Pancreas (tissue), 10 donors: ENCODE measurements around the gene ROBO1. TPM values are rescaled to one million over a fixed set of nuclear protein-coding genes. Genes with fewer than 3 reads are reported as not detected.

Source experiments
- ATAC-seq, 4 donors: fragments of 200-7000 bp; cut with Tn5 transposase; one replicate each; pipeline versions ENCODE4 v1.8.0 to v1.9.1; 2020; ENCODE audit warnings: mild to moderate bottlenecking in 4 of 4, moderate library complexity in 4 of 4
- DNase-seq, 6 donors: peaks; one replicate each; pipeline ENCODE4 v3.0.0-alpha.2; 2020
- FAIRE-seq: peaks from 2 replicates; lab custom pipeline; 2012; peaks lifted over from hg19 to GRCh38; lab: Jason Lieb, UNC
- H3K27ac ChIP-seq, 4 donors: fragments of 200-600 bp; sonication (generic); 1 replicate in 3 of 4; 2 replicates in 1 of 4; pipeline versions ENCODE4 v1.5.0 to v1.8.0; 2020
- H3K27me3 ChIP-seq, 4 donors: fragments of 200-600 bp; one replicate each; pipeline ENCODE4 v1.8.0; 2021
- H3K36me3 ChIP-seq, 3 donors: fragments of 200-600 bp; sonication (generic) in 1 of 3; one replicate each; pipeline versions ENCODE4 v1.5.0 to v1.8.0; 2020 to 2021
- H3K4me1 ChIP-seq, 3 donors: fragments of 200-600 bp; one replicate each; pipeline ENCODE4 v1.8.0; 2021
- H3K4me3 ChIP-seq, 4 donors: fragments of 200-600 bp; sonication (generic) in 2 of 4; one replicate each; pipeline versions ENCODE4 v1.5.0 to v1.8.0; 2020 to 2021
- H3K9me3 ChIP-seq, 4 donors: fragments of 200-600 bp; one replicate each; pipeline ENCODE4 v1.8.0; 2021
- WGBS, 2 donors: extraction: QIAGEN DNeasy Blood & Tissue Kit; methylation state at CpG; one replicate each; pipeline ENCODE4 v1.1.7; 2013; 5-methylcytosine and 5-hydroxymethylcytosine counted together
- intact Hi-C, 3 donors: fragments of 100-400 bp; cut with DNase I; formaldehyde crosslinking; loops; one replicate each; pipeline versions ENCODE4 v1.11.1 to v1.14.2; 2022
- polyA plus RNA-seq, 2 donors: library from polyadenylated mRNA; stranded (reverse); fragments of 200-250 nt; gene quantifications; one replicate each; pipeline ENCODE4 v1.2.3, GENCODE V29; 2013
- total RNA-seq, 6 donors: library from RNA; stranded (reverse); fragmentation: NEBNext Ultra II Directional in 4 of 6; extraction: Animal tissue kit (Norgen Biotek cat#: 25700) in 4 of 6; gene quantifications; one replicate each; pipeline versions ENCODE4 v1.2.1 to v1.2.4, GENCODE V29; 2021 to 2023
- TF ChIP-seq, protein P1 (sequence below), 4 donors: fragments of 200-600 bp; sonication (generic) in 3 of 4; IDR thresholded peaks; one replicate each; pipeline versions ENCODE4 v1.5.0 to v1.8.0; 2021; ENCODE audit warnings: antibody characterized with exemption in 4 of 4
- donor health status: healthy with polysubstance abuse.
- donor health status: DM: no; HTN: no; CAD: no; lungs with moderate emphysema.
- donor health status: DM: no; HTN: no; CAD: no.
- donor health status: control.
- donor health status: control.
- donor health status: Bipolar disorder and iron deficiency.
- donor health status: DM: yes; HTN: yes; CAD: no.
- donor health status: DM: no; HTN: no; CAD: no.
- donor health status: DM: no; HTN: no; CAD: no.
- donor health status: DM: yes; HTN: yes; CAD: no.

Gene ROBO1
- total and polyA plus RNA-seq, 8 donors, result 0.51 to 8.5 (median 2.8) TPM

DNA sequence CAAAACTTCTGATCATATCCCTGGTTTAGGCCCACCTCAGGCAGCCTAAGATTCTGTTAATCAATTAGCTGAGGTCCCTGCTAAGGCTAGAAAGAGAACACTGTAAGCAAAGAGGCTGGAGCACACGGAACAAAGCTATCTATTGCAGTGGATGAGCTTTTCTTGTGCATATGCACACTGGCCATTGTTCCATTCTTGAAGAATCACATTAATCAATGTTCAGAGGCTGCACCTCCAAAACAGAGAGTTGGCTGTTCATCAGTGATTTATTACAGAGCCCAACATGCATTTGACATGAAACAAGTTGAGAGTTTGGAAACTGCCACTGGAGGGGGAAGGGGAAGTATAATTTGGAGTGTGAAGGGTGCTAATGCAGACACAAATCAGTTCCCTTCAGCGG lies 873.0 kb downstream of the ROBO1 start:
- H3K27ac ChIP-seq, result no peak overlapping the region
- FAIRE-seq (no peak), ATAC-seq (no peak), DNase-seq (no peak)
- H3K4me3 ChIP-seq, result no peak overlapping the region
- 44 to 47% methylated on average over 2 of the region's 2 CpGs for WGBS, 2 donors
- no peaks in the 10 kb centered on the region for H3K9me3 ChIP-seq
- intact Hi-C loops, result no loop called here
- no peaks in the 10 kb centered on the region for H3K27me3 ChIP-seq
- TF ChIP-seq, protein P1, sequence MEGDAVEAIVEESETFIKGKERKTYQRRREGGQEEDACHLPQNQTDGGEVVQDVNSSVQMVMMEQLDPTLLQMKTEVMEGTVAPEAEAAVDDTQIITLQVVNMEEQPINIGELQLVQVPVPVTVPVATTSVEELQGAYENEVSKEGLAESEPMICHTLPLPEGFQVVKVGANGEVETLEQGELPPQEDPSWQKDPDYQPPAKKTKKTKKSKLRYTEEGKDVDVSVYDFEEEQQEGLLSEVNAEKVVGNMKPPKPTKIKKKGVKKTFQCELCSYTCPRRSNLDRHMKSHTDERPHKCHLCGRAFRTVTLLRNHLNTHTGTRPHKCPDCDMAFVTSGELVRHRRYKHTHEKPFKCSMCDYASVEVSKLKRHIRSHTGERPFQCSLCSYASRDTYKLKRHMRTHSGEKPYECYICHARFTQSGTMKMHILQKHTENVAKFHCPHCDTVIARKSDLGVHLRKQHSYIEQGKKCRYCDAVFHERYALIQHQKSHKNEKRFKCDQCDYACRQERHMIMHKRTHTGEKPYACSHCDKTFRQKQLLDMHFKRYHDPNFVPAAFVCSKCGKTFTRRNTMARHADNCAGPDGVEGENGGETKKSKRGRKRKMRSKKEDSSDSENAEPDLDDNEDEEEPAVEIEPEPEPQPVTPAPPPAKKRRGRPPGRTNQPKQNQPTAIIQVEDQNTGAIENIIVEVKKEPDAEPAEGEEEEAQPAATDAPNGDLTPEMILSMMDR (IDR thresholded peaks at IDR 0.05), result no peak
- H3K4me1 ChIP-seq, result no peaks in the 10 kb centered on the region
- no peaks in the 10 kb centered on the region for H3K36me3 ChIP-seq

DNA sequence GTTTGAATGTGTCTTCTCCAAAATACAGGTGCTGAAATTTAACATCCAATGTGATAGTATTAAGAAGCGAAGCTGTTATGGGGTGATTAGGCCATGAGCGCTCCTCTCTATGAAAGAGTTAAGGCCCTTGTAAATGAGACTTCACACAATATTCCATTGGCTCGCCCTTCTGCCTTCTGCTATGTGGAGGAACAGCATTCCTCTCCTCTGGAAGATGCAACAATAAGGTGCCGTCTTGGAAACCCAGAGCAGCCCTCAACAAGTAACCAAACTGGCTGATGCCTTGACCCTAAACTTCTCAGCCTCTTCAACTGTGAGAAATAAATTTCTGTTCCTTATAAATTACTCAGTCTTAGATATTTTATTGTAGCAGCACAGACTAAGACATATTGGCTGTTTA lies 874.6 kb downstream of the ROBO1 start:
- whole genome bisulfite sequencing, 2 donors, result 74 to 81% methylated on average over 4 of the region's 4 CpGs
- no peaks in the 10 kb centered on the region for H3K9me3 ChIP-seq
- TF ChIP-seq, protein P1 (IDR thresholded peaks at IDR 0.05), result no peak
- H3K4me3 ChIP-seq, result no peak overlapping the region
- intact Hi-C loops, result no loop called here
- FAIRE-seq (no peak), DNase-seq (no peak), ATAC-seq (no peak)
- H3K4me1 ChIP-seq, result no peaks in the 10 kb centered on the region
- H3K27ac ChIP-seq, result no peak overlapping the region
- H3K36me3 ChIP-seq, result no peaks in the 10 kb centered on the region
- H3K27me3 ChIP-seq, result no peaks in the 10 kb centered on the region

DNA sequence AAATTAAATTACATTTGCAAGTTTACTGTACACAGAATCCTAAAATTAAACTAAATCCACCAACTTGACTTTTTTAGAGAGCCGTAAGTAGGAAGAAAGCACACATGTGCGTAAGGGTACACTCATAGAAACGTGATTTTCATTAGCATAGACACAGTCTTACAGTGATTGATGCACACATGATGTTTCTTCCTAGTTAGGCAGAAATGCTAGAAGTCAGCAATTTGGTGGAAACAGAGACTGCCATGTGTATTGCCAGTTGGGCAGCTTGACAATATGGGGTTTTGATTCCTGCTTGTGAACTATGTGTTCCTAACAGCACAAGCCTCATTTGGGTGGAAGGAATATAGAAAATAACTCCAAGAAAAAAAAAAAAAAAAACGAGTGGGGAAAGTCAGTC lies 878.5 kb downstream of the ROBO1 start:
- ATAC-seq (no peak), DNase-seq (no peak), FAIRE-seq (no peak)

DNA sequence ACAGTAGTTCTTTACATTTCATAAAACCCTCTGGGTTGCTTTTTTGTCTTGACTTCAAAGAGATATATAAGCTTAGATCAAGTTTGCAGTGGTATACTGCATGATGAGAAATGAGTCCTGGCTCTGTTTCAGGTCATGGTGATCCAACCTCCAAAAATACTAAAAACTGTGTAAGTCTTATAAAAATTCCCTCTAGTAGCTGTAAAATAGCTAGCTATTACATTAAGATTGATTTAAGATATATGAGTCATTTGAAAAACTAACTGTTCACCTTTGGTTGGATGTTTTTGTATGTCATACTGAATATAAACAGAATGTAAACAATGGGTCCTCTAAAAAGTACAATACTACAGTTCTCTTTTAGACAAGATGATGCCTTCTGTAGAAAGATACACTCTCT lies 879.2 kb downstream of the ROBO1 start:
- H3K9me3 ChIP-seq, result no peaks in the 10 kb centered on the region
- no peak overlapping the region for H3K27ac ChIP-seq
- DNase-seq, result no peak
- TF ChIP-seq, protein P1 (IDR thresholded peaks at IDR 0.05), result no peak
- H3K36me3 ChIP-seq, result no peaks in the 10 kb centered on the region
- no peak for ATAC-seq
- no peaks in the 10 kb centered on the region for H3K4me1 ChIP-seq
- H3K4me3 ChIP-seq, result no peak overlapping the region
- H3K27me3 ChIP-seq, result no peaks in the 10 kb centered on the region
- FAIRE-seq, result no peak
- intact Hi-C loops, result no loop called here

More for the DNA sequence above, 878.5 kb downstream of the ROBO1 start:
- intact Hi-C loops, result no loop called here
- Histone ChIP-seq H3K27ac (no peak overlapping the region), H3K9me3 (no peaks in the 10 kb centered on the region), H3K4me1 (no peaks in the 10 kb centered on the region), H3K36me3 (no peaks in the 10 kb centered on the region), H3K27me3 (no peaks in the 10 kb centered on the region), H3K4me3 (no peak overlapping the region)
- TF ChIP-seq, protein P1 (IDR thresholded peaks at IDR 0.05), result no peak
- WGBS, 2 donors, result 63 to 68% methylated on average over 4 of the region's 4 CpGs

DNA sequence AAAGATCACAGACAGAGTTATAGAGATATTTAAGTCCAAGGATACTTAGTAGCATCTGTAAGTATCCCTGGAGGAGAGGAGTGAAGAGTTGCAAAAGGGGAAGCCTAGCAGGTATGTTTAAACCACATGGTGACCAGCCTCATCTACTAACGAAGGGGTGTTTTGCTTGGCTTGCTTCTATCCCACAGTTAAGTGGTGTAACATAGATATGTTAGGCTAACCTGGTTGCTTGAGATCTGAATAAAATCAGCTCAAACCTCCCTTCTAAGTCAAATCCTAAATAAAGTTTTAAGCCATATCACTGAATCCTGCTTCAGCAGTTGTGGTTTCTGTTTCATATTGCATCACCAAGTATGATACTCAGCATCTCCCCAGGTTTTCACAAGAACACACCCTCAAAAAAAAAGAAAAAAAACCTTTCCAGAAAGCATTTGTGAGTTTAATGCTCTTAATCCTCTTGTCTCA lies 880.2 kb downstream of the ROBO1 start:
- no peaks in the 10 kb centered on the region for H3K4me1 ChIP-seq
- H3K4me3 ChIP-seq, result no peak overlapping the region
- H3K27ac ChIP-seq, result no peak overlapping the region
- ATAC-seq, result no peak
- intact Hi-C loops, result no loop called here
- TF ChIP-seq, protein P1 (IDR thresholded peaks at IDR 0.05), result no peak
- H3K9me3 ChIP-seq, result no peaks in the 10 kb centered on the region
- 42 to 57% methylated on average over 1 of the region's 1 CpG for WGBS, 2 donors
- no peaks in the 10 kb centered on the region for H3K27me3 ChIP-seq
- FAIRE-seq, result no peak
- no peaks in the 10 kb centered on the region for H3K36me3 ChIP-seq
- DNase-seq, result no peak
